Measurements from ENCODE around the gene DCLK1.

DNA sequence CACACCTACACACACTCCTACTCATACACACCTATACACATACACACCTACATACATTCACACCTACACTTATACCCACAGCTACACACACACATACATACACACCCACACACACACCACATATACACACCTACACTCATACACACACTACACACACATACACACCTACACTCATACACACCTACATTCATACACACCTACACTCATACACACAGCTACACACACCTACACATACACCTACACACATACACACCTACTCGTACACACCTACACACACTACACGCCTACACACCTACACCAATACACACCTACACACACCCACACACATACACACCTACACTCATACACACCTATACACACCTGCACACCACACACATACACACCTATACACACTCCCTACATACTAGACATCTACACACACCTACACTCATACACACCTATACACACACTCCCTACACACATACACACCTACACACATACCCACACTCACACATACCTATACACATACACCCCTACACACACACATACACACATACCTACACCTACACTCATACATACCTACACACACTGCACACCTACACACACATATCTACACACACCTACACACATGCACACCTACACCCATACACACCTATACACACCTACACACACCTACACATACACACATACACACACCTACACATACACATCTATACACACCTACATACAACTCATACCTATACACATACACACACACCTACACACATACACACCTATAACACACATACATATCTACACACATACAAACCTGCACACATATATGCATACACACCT lies 369.5 kb downstream of the DCLK1 start:
- TF ChIP-seq, protein P1, sequence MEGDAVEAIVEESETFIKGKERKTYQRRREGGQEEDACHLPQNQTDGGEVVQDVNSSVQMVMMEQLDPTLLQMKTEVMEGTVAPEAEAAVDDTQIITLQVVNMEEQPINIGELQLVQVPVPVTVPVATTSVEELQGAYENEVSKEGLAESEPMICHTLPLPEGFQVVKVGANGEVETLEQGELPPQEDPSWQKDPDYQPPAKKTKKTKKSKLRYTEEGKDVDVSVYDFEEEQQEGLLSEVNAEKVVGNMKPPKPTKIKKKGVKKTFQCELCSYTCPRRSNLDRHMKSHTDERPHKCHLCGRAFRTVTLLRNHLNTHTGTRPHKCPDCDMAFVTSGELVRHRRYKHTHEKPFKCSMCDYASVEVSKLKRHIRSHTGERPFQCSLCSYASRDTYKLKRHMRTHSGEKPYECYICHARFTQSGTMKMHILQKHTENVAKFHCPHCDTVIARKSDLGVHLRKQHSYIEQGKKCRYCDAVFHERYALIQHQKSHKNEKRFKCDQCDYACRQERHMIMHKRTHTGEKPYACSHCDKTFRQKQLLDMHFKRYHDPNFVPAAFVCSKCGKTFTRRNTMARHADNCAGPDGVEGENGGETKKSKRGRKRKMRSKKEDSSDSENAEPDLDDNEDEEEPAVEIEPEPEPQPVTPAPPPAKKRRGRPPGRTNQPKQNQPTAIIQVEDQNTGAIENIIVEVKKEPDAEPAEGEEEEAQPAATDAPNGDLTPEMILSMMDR (IDR thresholded peaks at IDR 0.05): no peak
- TF ChIP-seq POLR2A (IDR thresholded peaks at IDR 0.05): no peak
